Lower lobe of right lung (tissue), 2 donors: ENCODE measurements around the gene IHH. TPM values are rescaled to one million over a fixed set of nuclear protein-coding genes. Genes with fewer than 3 reads are reported as not detected.

ENCODE experiments used
- ATAC-seq, 2 donors: fragments of 200-7000 bp; cut with Tn5 transposase; one replicate each; pipeline ENCODE4 v1.9.1; 2020 to 2022; ENCODE audit warnings: mild to moderate bottlenecking in 2 of 2, moderate library complexity in 2 of 2
- DNase-seq: peaks from one replicate; pipeline ENCODE4 v3.0.0-alpha.2; 2020
- H3K27ac ChIP-seq: fragments of 200-600 bp; one replicate; pipeline ENCODE4 v1.8.0; 2022
- H3K27me3 ChIP-seq: fragments of 200-600 bp; one replicate; pipeline ENCODE4 v1.8.0; 2022; ENCODE audit warnings: low read depth
- H3K36me3 ChIP-seq: fragments of 200-600 bp; one replicate; pipeline ENCODE4 v1.8.0; 2022; ENCODE audit warnings: mild to moderate bottlenecking
- H3K4me1 ChIP-seq: fragments of 200-600 bp; one replicate; pipeline ENCODE4 v1.8.0; 2022
- H3K4me3 ChIP-seq: fragments of 200-600 bp; one replicate; pipeline ENCODE4 v1.8.0; 2022; ENCODE audit warnings: mild to moderate bottlenecking
- H3K9me3 ChIP-seq: fragments of 200-600 bp; one replicate; pipeline ENCODE4 v1.8.0; 2022
- CTCF ChIP-seq: fragments of 200-600 bp; IDR thresholded peaks from one replicate; pipeline ENCODE4 v1.8.0; 2022; ENCODE audit warnings: antibody characterized with exemption, mild to moderate bottlenecking
- intact Hi-C: fragments of 100-400 bp; cut with DNase I; formaldehyde crosslinking; loops from one replicate; pipeline ENCODE4 v1.11.0; 2022
- total RNA-seq: library from RNA; stranded (reverse); fragmentation: NEBNext Ultra II Directional; extraction: Animal tissue kit (Norgen Biotek cat#: 25700); gene quantifications from one replicate; pipeline ENCODE4 v1.2.1, GENCODE V29; 2021
- donor health status: DM: no; HTN: yes; CAD: no; lungs with severe emphysema.

Gene IHH
- total RNA-seq, 1 donor from 2014 or later = 0.71 TPM

GRCh38 chr2:219038600-219038999, 22.1 kb downstream of the IHH start:
- no peak overlapping the region for H3K4me3 ChIP-seq
- DNase-seq = no peak

GRCh38 chr2:219037783-219038499, 22.8 kb downstream of the IHH start:
- H3K36me3 ChIP-seq = no peaks in the 10 kb centered on the region
- intact Hi-C loops = no loop called here
- DNase-seq = no peak
- H3K27ac ChIP-seq = no peak overlapping the region
- H3K4me3 ChIP-seq = no peak overlapping the region
- TF ChIP-seq CTCF = no peak
- H3K9me3 ChIP-seq = no peaks in the 10 kb centered on the region
- no peaks in the 10 kb centered on the region for H3K4me1 ChIP-seq
- H3K27me3 ChIP-seq = peaks cover 47% of the 10 kb centered on the region
- ATAC-seq = peak in 1 of 2 donors; percentile 29

More at GRCh38 chr2:219038600-219038999, 22.1 kb downstream of the IHH start:
- Histone ChIP-seq H3K4me1 (no peaks in the 10 kb centered on the region), H3K9me3 (no peaks in the 10 kb centered on the region), H3K27me3 (peaks cover 49% of the 10 kb centered on the region), H3K36me3 (no peaks in the 10 kb centered on the region), H3K27ac (no peak overlapping the region)
- intact Hi-C loops = no loop called here
- no peak for ATAC-seq
- no peak for TF ChIP-seq CTCF

- TF ChIP-seq CTCF = no peak
- no peaks in the 10 kb centered on the region for H3K36me3 ChIP-seq
- no peak overlapping the region for H3K27ac ChIP-seq
- DNase-seq (no peak), ATAC-seq (no peak)
- no peaks in the 10 kb centered on the region for H3K4me1 ChIP-seq
- H3K9me3 ChIP-seq = no peaks in the 10 kb centered on the region
- intact Hi-C loops = no loop called here
- H3K4me3 ChIP-seq = no peak overlapping the region
- peaks cover 45% of the 10 kb centered on the region for H3K27me3 ChIP-seq
Measured at GRCh38 chr2:219035942-219036341, 24.8 kb downstream of the IHH start.

- intact Hi-C loops = no loop called here
- Histone ChIP-seq H3K9me3 (no peaks in the 10 kb centered on the region), H3K27ac (no peak overlapping the region), H3K27me3 (peaks cover 45% of the 10 kb centered on the region), H3K36me3 (no peaks in the 10 kb centered on the region), H3K4me1 (no peaks in the 10 kb centered on the region), H3K4me3 (no peak overlapping the region)
- DNase-seq = no peak
- TF ChIP-seq CTCF = no peak
- ATAC-seq = no peak
Measured at GRCh38 chr2:219034823-219035222, 25.9 kb downstream of the IHH start.

- H3K9me3 ChIP-seq = no peaks in the 10 kb centered on the region
- no peaks in the 10 kb centered on the region for H3K36me3 ChIP-seq
- no peak overlapping the region for H3K27ac ChIP-seq
- TF ChIP-seq CTCF = no peak
- intact Hi-C loops = no loop called here
- ATAC-seq = no peak
- peaks cover 44% of the 10 kb centered on the region for H3K27me3 ChIP-seq
- H3K4me3 ChIP-seq = no peak overlapping the region
- DNase-seq = no peak
- H3K4me1 ChIP-seq = no peaks in the 10 kb centered on the region
Measured at GRCh38 chr2:219032051-219032745, 28.5 kb downstream of the IHH start.
